Stimulated activated CD4-positive, alpha-beta T cell treated with anti-CD3 and anti-CD28 coated beads, Interleukin-2, amount 100 ng/mL, for 4 hours (primary cell): ENCODE data around the gene ADARB2.
"Not testable (repeated sequence)": the region's sequence is repeated elsewhere in the genome, so short reads cannot be mapped to it uniquely, and the experiment has no call there.

ENCODE experiments used
- DNase-seq: peaks from one replicate; pipeline ENCODE4 v3.0.0-alpha.2; 2020; ENCODE audit warnings: low read depth

The ADARB2 gene

DNA sequence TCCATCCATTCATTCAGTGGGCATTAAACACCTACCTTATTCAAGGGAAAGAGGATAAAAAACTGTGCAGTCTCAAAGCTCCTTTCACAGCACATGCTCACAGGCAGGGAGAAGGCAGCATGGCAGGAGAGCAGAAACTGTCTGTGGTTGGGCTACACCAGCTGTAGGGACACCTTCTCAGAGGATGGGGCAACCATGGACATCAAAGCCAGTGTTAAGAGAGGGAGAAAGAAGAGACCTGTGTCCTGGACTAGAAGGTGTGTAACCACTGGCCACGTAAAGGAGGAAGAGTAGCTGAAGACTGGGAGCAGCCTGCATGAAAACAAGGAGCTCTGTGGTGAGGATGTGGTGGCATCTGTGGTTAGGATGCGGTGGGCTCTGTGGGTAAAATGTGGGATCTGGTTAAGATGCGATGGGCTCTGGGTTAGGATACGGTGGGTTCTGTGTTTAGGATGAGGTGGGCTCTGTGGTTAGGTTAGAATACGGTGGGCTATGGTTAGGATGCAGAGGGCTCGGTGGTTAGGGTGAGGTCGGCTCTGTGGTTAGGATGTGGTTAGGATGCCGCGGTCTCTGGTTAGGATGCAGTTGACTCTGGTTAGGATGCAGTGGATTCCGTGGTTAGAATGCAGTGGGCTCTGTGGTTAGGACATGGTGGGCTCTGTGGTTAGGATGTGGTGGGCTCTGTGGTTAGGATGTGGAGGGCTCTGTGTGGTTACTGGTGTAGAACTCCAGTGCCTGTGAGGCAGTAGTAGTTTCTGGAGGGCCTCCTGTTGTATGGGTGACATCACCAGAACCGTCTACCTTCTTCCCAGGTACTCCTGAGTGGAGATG lies 483.6 kb downstream of the ADARB2 start:
- DNase-seq = no peak

DNA sequence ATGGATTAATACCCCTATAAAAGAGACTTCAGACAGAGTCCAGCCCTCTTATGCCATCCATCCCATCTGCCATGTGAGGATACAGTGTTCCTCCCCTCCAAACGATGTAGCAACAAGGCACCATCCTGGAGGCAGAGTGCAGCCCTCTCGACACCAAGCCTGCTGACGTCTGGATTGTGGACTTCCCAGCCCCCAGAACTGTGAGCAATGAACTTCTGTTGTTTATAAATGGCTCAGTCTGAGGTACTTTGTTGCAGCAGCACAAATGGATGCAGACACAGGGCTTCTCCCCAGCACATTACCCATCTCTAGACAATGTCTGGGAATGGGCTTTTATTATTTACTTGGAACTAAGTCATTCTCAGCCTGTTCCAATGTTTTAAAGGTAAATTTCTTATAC lies 485.6 kb downstream of the ADARB2 start:
- DNase-seq = no peak

DNA sequence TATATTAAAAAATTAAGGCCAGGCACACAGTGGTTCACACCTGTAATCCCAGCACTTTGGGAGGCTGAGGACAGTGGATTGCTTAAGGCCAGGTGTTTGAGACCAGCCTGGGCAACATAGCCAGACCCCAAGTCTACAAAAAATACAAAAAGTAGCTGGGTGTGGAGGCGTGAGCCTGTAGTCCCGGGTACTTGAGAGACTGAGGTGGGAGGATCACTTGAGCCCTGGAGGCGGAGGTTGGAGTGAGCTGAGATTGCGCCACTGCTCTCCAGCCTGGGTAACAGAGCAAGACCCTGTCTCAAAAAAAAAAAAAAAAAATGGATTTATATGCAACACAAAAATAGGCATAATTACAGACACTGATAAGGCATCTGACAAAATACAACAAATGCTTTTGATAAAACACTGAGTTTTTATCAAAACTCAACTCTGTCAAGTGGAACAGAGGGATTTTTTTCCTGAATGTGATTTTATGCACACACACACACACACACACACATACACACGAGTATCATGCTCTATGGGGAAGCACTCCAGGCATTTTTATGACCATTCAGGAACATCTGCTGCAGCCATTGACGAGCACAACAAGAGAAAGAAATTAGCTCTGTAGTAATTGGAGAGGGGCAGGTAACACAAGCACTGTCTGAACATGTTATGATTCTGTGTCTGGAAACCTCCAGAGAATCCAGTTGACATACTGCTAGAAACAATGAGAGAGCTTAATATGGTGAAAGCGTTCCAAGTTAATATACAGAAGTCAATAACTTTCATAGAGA lies 488.0 kb downstream of the ADARB2 start:
- DNase-seq = no peak

DNA sequence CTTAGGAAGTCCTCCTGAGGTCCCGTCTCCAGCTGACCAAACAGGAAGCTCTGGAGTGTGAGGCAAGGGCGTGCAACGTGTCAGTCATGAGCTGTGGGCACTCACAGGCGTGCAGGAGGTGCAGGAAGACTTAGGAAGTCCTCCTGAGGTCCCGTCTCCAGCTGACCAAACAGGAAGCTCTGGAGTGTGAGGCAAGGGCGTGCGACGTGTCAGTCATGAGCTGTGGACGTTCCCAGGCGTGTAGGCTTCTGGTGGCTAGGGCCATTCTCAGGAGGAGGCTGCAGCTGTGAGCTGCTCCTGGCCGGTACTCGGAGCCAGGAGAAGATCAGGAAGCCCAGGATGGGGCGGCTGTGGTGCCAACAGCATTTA lies 489.1 kb downstream of the ADARB2 start:
- not testable (repeated sequence) for DNase-seq

DNA sequence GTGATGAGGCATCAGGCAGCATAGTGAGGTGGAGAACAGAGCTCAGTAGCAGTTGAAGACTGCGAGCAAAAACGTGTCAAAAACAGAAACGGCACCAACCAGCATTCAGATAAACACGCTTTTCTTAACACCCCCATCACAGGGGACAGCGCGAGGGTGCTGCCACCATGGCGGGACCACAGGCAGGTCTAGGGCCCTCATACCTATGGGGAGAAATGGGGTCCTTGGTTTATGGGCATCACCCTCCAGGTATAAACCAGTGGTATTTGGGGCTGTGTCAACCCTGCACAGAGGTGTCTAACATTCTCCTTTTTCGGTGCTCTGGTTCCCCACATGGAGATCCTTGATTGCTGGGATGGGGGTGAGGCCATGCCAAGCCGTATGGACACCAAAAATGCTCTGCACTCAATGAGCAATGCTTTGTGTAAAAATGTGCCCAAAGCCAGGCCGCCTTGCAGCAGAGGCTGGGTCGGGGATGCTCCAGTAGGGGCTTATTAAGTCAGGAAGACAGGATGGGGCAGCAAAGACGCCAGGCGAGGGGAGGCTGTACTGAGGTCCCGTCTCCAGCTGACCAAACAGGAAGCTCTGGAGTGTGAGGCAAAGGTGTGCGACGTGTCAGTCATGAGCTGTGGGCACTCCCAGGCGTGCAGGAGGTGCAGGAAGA lies 489.6 kb downstream of the ADARB2 start:
- no peak for DNase-seq

DNA sequence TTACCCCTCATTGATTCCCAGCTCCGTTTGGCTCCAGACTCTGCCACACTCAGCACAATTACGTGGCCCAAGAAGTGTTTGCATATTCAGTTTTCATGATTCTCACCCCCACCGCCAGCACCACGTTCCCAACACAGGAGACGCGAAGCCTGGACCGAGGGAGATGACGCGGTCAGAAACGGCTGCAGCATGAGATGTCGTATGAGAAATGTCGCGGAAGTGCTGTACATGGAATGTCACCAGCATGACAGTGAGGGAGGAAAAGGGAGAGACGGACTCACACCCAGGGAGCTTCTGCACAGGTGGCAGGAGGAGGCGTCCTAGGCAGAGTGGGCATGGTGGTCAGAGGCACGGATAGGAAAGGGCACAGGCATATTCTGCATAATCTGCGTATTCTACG lies 492.8 kb downstream of the ADARB2 start:
- DNase-seq = no peak

DNA sequence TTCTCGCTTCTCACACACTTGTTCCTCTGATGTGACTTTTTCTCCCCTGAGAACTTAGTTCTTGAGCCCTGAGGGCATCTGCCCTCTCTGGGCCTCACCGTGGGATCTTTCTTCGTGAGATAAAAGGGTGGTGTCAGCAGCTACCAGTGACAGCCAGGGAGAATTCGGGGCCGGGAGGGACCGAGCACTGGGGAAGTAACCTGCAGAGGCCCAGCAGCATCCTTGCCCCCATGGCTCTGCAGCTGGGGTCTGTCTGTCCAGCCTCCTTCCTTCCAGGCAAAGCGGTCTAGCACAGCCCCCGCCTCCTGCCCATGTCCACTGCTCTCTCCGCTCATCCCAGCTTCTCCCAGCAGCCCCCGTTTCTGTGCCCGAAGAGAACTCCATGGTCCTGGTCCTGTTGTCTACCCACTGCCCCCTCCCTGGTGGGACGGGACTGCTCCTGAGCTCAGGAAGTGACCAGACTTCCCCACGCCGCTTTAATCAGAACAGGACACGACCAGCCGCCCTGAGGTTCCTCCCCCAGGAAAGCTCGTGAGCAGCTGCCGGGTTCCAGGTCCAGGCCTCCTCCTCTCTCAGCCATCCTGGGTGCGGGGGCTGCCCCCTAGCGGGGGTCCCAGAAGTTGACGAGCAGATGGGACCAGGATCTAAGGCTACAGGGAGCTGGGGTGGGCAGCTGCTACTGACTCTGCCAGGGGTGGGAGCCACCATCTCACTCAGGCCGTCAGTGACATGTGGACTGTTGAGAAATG lies 493.7 kb downstream of the ADARB2 start:
- DNase-seq = no peak

DNA sequence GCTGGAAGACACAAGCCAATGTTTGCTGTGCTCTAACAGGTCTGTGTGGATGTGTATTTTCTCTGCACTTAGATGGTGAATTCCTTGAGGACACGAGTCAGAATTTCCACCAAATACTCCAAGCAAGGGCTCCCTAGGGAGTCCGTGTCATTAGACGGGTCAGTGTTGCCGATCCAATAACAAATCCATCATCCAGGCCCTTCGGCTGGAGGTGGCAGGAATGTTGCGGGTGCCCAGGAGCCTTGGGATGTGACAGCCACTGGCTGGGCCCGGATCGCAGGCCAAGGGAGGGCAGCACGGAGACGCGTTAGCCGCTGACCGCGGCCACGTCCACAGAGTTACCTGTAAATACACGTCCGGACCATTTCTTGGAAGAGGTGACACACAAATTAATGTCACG lies 494.4 kb downstream of the ADARB2 start:
- DNase-seq = no peak

DNA sequence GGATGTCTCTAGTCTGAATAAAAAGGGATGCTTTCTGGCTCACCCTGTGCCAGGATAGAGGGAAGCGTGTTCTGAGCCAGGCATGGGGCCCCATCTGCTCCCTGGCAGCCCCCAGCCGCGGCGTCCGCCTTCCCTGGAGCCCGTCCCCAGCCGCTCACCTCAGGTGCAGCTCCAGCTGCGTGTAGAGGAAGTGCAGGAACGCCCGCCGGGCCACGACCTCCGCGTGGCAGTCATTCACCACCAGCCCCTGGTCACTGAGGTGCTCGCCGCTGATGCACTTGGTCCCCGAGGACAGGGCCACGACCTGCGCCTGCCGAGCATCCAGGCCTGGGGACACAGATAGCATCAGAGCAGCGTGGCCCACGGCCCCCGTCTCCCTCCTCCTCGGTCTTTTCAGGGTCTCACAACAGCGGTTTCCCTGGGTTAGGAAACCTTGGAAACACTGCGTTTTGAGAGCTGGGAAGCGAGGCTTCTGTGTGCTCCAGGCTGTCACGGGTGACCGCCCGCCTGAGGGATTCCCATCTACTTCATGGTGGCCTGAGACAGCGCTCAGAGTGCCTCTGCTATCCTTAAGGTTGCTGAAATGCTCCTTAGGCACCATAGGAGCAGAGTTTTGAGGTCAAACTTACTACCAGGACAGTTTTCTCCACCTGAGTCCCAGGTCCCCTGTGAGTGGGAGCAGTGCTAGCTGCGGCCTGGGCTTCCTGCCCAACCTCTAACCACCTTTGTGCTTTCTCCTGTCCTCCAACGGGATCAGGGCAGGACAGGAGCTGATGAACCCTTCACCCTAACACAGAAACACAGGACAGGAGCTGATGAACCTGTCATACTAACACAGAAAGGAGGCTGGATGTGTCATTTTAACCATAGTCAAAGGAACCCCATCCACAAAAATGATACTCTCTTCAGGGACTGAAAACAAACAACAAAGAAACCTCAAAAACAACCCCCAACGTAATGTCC lies 495.1 kb downstream of the ADARB2 start:
- DNase-seq = no peak

DNA sequence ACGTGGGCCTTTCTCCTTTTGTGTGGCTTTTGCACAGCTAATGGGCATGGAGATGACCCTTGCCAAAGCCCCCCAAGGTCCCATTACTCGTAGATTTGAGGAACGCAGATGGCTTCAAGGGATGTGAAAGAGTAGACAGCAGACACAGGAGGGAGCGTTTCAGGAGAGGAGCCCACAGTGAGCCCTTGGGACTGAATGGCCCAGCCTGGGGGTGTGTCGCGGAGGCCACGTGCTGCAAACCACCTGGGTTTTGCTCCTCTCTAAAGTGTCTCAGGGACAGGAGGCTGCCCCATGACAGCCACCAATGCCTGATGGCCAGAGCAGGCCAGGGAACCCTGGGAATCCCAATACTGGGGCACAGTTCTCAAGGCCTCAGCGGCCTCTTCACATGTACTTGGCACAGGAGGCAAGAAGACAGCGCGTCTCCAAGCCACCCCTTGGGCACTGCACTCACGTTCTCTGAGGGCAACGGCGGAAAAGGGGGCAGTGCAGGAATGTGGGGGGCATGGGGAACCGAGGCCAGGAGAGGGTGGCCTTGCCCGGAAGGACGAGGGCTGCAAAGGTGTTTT lies 495.9 kb downstream of the ADARB2 start:
- DNase-seq = no peak

DNA sequence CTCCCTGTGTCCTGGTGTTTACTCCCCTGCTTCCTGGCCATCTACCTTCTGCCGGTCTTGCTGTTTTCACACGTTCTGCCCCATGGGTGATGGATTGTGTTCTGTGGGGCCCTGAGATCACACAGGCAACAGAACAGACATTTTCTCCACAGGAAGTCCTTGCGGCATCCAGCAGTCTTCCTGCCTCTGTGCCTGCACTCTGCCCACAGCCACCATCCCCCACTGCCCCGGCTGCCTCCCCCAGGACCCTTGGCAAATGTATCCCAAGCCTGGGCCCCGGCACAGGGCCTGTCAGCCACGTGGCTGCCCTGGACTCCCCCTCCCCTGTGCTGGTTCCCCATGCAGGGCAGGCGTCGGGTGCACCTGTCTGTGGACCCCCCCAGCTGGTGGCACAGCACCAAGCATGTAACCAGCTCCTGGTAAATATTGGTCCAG lies 497.0 kb downstream of the ADARB2 start:
- no peak for DNase-seq

DNA sequence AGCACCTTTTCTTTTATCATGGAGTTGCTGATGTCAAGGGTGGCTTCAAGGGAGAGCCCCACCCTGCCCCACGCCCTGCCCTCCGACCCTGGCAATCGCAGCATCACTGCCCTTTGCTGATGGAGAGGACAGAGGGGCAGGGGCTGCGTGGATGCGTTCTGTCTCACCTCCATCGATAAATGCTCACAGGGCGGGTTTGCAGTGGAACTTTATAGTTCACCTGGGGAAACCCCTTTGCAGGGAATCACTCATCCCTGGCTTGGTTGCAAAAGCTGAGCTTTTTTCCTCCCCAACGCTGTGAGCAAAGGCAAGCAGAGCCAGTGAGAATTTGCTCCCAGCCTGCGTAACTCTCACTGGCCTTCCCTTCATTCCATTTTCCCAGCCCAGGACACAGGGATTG lies 504.3 kb downstream of the ADARB2 start:
- DNase-seq = no peak

DNA sequence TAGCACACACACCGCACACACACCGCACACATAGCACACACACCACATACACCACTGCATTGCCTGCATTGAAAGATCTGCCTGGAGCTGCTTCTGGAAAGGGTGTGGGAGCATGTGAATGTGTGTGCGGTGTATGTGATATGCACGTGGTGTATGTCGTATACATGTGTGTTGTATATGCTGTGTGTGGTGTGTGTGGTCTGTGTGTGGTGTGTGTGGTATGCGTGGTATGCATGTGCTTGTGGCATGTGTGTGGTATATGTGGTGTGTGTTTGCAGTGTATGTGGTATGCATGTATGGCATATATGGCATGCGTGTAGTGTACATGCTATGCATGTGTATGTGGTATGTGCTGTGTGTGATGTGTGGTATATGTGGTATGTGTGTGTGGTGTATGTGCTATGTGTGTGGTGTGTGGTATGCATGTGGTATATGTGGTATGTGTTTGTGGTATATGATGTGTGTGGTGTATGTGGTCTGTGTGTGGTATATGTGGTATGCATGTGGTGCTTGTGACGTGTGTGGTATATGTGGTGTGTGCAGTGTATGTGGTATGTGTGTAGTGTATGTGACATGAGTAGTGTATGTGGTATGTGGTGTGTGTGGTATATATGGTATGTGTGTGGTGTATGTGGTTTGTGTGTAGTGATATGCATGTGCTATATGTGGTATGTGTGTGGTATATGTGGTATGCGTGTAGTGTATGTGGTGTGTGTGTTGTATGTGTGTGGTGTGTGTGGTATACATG lies 505.0 kb downstream of the ADARB2 start:
- DNase-seq = no peak

DNA sequence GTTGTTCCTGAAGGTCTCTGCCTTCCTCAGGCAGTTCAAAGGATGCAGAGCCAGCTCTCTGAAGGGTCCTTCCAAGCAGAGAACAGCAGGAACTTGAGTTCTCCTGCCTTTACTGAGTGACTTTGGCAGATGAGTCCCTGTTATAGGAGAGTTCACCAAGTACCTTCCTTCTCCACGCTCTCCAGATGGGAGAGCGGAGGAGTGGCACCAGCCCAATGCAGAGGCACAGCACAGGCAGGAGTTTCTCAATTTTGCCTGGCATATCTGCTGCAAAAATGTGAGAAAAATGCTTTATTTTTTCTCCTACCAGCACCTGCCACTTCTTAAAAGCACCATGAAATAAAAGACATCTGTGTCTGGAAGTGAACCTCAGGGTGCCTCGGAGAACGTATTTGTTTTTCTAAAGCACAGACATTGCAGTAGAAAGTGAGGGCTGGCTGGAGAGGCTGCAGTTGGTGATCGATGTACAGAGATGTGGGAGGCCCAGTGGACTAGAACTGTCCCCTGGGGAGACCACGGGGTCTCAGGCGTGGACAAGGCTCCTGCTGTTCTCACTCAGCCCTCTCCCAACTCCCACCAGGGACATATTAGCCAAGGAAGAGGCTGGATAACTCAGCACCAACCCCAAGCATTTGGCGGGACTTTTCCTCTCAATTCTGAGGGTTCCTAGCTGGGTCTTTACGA lies 506.6 kb downstream of the ADARB2 start:
- DNase-seq = no peak

DNA sequence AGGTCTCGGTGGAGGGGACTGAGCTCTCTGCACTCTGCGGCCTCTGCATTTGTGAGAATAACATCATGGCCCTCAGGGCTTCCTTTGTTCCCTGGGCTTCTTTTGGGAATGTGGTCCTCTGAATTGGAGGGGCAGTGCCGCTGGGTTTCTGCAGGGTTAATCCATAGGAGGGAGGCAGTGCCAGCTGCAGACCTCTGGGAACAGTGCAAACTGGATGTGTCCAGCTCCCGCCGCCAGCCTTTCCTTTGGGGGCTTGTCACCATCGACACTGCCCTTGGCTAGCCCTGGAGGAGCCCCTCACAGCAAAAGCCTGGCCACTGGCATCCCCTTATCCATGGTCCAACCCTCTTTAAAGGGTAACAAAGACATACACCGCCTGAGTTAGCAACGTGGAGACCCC lies 507.2 kb downstream of the ADARB2 start:
- no peak for DNase-seq

DNA sequence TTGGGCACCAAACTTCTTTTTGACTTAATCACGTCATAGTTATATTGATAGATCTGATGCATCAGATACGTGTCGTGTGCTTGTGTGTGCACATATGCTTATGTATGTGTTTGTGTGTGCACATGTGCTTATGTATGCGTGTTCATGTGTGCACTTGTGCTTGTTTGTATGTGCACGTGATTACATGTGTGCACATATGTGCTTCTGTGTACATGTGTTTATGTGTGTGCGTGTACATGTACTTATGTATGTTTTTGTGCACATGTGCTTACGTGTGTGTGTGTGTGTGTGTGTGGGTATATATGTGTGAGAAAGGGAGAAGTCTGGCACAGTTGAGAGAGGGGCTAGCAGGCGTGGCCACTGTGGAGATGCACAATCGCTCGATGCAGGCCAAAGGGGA lies 507.8 kb downstream of the ADARB2 start:
- no peak for DNase-seq

DNA sequence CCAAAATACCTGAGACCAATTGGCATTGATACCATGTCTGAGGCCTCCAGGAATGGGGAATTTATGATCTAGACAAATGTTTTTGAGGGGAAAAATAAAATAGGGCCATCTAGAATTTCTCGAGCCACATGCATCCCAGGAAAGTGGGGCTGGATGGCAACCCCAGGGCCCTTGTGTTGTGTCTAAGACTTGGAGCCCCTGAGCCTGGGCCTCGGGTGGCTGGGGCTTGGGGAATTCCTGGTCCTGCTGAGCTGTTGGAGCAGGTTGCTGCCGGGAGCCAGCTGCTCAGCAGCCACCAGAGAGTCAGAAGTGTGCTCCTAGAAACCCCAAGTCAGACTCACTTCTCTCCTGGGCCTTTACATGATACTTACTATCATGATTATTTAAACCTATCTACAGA lies 508.2 kb downstream of the ADARB2 start:
- no peak for DNase-seq

DNA sequence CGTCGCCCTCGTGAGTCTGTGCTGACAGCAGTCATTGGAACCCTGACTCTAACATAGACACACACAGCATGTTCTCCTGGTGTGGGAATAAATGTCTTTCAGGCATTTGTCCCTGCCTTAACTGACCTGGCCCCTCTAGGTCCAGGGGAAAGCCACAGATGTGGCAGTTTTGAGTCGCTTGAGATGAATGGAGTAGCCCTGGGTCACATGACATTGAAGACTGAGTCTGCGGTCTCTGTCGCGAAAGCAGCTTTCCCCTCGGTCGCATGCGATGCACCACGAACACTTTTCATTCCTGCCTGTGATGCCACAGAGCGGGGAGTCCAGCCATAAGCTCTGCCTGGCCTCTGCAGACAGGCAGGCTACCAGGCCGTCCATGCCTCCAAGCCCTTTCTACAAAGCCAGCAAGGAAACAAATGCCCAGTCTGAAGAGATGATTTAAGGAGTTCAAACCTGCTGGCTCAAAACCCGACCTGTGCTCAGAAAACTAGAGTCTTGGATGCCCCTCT lies 508.8 kb downstream of the ADARB2 start:
- no peak for DNase-seq
